Measurements from ENCODE around the gene OTULIN.

GRCh38 chr5:14710313-14710994, 45.9 kb downstream of the OTULIN start:
- TF ChIP-seq EZH2phosphoT487 (IDR thresholded peaks at IDR 0.05; ENCODE audit: borderline replicate concordance) (no peak), CTCF (conservative IDR thresholded peaks at IDR 0.05; ENCODE audit: low read length) (no peak)
